Uterus (tissue), 2 donors: ENCODE data around the gene TPT1.

Source experiments
- POLR2A ChIP-seq, 2 donors: fragments of 450-650 bp; IDR thresholded peaks; one replicate each; pipeline ENCODE4 v1.6.1; 2016; ENCODE audit warnings: antibody characterized with exemption in 2 of 2, mild to moderate bottlenecking in 1 of 2, moderate library complexity in 1 of 2
- TF ChIP-seq, protein P1 (sequence below), 4 experiments: fragments of 200-600 bp in 2 of 4; fragments of 450-650 bp in 2 of 4; sonication (generic) in 2 of 4; IDR thresholded peaks; one replicate each; pipeline ENCODE4 v1.5.1; 2016 to 2019; ENCODE audit warnings: antibody characterized with exemption in 4 of 4, mild to moderate bottlenecking in 2 of 4, moderate library complexity in 1 of 4

DNA sequence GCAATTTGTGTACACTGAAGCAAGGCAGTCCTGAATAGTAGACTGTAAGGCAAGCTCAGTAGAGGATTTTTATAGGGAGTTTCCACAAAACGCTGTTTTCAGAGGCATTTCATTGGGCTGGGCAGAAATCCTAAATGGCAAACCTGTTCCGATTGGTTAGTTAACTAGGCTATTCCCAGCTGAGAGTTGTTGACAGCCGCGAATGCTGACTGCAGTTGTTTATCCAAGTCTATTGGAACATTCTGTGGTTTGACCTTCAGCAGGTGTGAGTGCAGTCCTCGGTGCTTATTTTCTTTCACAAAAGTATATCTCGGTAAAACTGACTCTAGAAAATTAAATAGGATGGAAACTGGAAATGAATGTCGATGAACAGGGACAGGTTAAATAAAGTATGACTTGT is 45.4 kb downstream of the TPT1 start:
- TF ChIP-seq, protein P1, sequence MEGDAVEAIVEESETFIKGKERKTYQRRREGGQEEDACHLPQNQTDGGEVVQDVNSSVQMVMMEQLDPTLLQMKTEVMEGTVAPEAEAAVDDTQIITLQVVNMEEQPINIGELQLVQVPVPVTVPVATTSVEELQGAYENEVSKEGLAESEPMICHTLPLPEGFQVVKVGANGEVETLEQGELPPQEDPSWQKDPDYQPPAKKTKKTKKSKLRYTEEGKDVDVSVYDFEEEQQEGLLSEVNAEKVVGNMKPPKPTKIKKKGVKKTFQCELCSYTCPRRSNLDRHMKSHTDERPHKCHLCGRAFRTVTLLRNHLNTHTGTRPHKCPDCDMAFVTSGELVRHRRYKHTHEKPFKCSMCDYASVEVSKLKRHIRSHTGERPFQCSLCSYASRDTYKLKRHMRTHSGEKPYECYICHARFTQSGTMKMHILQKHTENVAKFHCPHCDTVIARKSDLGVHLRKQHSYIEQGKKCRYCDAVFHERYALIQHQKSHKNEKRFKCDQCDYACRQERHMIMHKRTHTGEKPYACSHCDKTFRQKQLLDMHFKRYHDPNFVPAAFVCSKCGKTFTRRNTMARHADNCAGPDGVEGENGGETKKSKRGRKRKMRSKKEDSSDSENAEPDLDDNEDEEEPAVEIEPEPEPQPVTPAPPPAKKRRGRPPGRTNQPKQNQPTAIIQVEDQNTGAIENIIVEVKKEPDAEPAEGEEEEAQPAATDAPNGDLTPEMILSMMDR (IDR thresholded peaks at IDR 0.05) = no peak
- no peak for TF ChIP-seq POLR2A (IDR thresholded peaks at IDR 0.05)
